Right ventricle myocardium inferior (tissue), 1 donor: ENCODE measurements around the gene UBAC1. TPM values are rescaled to one million over a fixed set of nuclear protein-coding genes. Genes with fewer than 3 reads are reported as not detected.
"Not testable (repeated sequence)": the region's sequence is repeated elsewhere in the genome, so short reads cannot be mapped to it uniquely, and the experiment has no call there.

Experiments
- ATAC-seq: fragments of 200-7000 bp; cut with Tn5 transposase; one replicate; pipeline ENCODE4 v1.9.1; 2020; ENCODE audit warnings: mild to moderate bottlenecking, moderate library complexity
- DNase-seq: peaks from one replicate; pipeline ENCODE4 v3.0.0; 2021; ENCODE audit errors: missing footprints
- intact Hi-C: fragments of 100-400 bp; cut with DNase I; formaldehyde crosslinking; loops from one replicate; pipeline ENCODE4 v1.11.0; 2022
- total RNA-seq: library from RNA; stranded (reverse); fragmentation: NEBNext Ultra II Directional; extraction: Animal tissue kit (Norgen Biotek cat#: 25700); gene quantifications from one replicate; pipeline ENCODE4 v1.2.1, GENCODE V29; 2021
- donor health status: DM: no; HTN: yes; CAD: no; lungs with severe emphysema.

UBAC1 gene
- total RNA-seq, 1 donor from 2014 or later = 119 TPM

DNA sequence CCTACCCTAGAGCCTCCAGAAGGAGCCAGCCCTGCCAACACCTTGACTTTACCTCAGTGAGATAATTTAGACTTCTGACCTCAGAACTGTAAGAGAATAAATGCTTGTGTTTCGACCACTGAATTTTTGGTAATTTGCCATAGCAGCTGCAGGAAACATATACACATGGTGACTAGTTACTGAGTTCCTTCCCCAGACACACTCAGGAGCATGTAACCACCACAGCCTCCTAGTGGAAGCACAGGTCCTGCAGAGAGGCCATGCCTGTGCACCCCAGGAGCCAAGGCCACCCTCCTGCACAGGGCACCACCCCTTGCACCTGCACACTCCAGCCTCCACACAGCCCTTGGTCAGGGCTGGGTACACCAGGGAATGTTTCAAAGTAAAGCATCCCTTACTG lies 46.3 kb downstream of the UBAC1 start:
- intact Hi-C loops = no loop called here
- no peak for ATAC-seq
- no peak for DNase-seq

DNA sequence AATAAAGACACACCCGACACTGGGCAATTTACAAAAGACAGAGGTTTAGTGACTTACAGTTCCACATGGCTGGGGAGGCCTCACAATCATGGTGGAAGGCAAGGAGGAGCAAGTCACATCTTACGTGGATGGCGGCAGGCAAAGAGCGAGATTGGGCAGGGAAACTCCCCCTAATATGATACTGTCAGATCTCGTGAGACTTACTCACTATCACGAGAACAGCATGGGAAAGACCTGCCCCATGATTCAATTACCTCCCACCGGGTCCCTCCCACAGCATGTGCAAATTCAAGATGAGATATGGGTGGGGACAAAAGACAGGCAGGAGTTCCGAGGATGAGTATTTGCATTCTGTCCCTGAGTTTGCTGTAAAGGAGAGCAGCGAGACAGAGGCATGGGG lies 49.9 kb downstream of the UBAC1 start:
- intact Hi-C loops, DNase-seq, ATAC-seq: not testable (repeated sequence)

DNA sequence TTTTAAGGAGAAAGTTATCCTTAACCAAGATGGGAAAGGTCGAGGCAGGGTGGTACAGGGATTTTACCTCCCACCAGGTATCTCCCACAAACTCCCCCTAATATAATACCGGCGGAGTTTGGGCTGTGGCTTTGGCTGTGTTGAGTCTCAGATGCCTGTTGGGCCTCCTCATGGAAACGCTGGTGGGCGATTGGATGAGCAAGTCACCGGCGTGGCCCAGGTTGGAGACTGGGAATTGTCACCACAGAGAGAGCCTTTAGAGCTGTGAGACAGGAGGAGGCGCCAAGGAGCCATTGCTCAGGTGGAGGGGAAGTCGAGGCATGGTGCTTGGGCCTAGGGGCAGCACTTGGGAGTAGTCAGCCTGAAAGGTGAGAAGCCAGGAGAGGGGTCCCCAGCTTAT lies 50.4 kb downstream of the UBAC1 start:
- intact Hi-C loops = no loop called here
- DNase-seq = no peak
- no peak for ATAC-seq

DNA sequence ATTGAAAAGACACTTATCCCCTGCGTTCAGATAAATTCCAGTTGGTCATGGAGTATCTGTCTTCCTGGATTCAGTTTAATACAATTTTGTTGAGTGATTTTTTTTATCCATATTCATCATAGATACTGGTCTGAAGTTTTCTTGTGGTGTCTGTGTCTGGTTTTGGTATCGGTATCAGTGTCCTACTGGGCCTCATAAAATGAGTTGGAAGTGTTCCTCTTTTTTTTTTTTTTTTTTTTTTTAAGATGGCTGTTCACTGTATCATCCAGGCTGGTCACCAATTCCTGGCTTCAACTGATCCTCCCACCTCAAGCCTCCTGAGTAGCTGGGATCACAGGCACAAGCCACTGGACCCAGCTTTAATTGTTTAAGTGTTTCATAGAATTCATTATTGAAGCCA lies 51.0 kb downstream of the UBAC1 start:
- intact Hi-C loops = no loop called here
- DNase-seq (no peak), ATAC-seq (no peak)

DNA sequence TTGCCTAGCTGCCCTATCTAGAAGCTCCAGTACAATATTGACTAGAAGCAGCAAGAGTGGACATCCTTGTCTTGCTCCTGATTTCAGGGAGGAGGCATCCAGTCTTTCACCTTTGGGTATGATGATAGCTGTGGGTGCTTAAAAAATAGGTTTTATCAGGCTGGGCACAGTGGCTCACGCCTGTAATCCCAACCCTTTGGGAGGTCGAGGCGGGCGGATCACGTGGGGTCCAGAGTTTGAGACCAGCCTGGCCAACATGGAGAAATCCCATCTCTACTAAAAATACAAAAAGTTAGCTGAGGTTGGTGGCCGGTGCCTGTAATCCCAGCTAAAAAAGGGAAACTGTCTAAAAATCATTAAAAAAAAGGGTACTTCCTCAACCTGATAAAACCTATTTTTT lies 51.8 kb downstream of the UBAC1 start:
- intact Hi-C loops = loop anchor here (5.0 kb wide), 3 partner anchors 38 to 53 kb away; partner anchors contain the start of gene UBAC1
- DNase-seq (no peak), ATAC-seq (no peak)

GRCh38 chr9:135908754-135909204 lies 52.4 kb downstream of the UBAC1 start:
- intact Hi-C loops = loop anchor here (5.0 kb wide), 3 partner anchors 39 to 54 kb away; partner anchors contain the start of gene UBAC1
- no peak for DNase-seq
- no peak for ATAC-seq

GRCh38 chr9:135908093-135908753 lies 53.0 kb downstream of the UBAC1 start:
- no peak for ATAC-seq

GRCh38 chr9:135907431-135908092 lies 53.6 kb downstream of the UBAC1 start, which contains the start of gene CAMSAP1:
Gene CAMSAP1, minus strand, starts transcription at chr9:135907546. Its CDS starts 387 bp downstream, at chr9:135907159.
- ATAC-seq = peak; percentile 98
- intact Hi-C loops = loop anchor here (5.0 kb wide), 3 partner anchors 40 to 55 kb away; partner anchors contain the start of gene UBAC1
- DNase-seq = peak; percentile 96

More at GRCh38 chr9:135908093-135908753, 53.0 kb downstream of the UBAC1 start:
- DNase-seq = peak; percentile 72
- intact Hi-C loops = loop anchor here (5.0 kb wide), 3 partner anchors 39 to 54 kb away; partner anchors contain the start of gene UBAC1

DNA sequence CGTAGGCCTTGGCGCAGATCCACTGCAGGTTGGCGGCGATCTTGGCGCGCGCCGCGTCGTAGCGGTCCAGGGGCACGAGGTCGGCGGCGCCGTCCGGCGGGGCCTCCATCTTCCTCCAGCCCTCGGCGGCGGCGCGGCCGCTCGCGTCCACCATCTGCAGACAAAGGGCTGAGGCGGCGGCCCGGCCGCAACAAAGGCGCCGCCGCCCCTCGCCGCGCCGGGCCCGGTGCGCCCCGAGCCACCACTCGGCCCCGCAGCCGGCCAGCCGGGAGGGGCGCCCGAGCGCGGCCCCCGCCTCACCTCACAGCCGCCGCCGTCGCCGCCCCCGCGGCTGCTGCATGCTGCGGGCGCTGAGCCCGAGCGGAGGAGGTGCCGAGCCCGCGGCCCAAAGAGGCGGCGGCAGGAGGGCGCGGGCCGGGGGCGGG lies 54.2 kb downstream of the UBAC1 start:
- intact Hi-C loops = loop anchor here (5.0 kb wide), 3 partner anchors 40 to 55 kb away; partner anchors contain the start of gene UBAC1
- ATAC-seq (no peak), DNase-seq (peak; percentile 78)

GRCh38 chr9:135906291-135907005 lies 54.7 kb downstream of the UBAC1 start:
- intact Hi-C loops = loop anchor here (5.0 kb wide), 3 partner anchors 41 to 56 kb away; partner anchors contain the start of gene UBAC1
- DNase-seq (no peak), ATAC-seq (no peak)

GRCh38 chr9:135905380-135906258 lies 55.6 kb downstream of the UBAC1 start:
- ATAC-seq (no peak), DNase-seq (no peak)
- intact Hi-C loops = loop anchor here (5.0 kb wide), 3 partner anchors 42 to 57 kb away; partner anchors contain the start of gene UBAC1

GRCh38 chr9:135903786-135904520 lies 57.2 kb downstream of the UBAC1 start:
- intact Hi-C loops = no loop called here
- ATAC-seq (no peak), DNase-seq (no peak)

- ATAC-seq (no peak), DNase-seq (no peak)
- intact Hi-C loops = no loop called here
These were observed 57.9 kb downstream of the UBAC1 start for GRCh38 chr9:135903358-135903656.

DNA sequence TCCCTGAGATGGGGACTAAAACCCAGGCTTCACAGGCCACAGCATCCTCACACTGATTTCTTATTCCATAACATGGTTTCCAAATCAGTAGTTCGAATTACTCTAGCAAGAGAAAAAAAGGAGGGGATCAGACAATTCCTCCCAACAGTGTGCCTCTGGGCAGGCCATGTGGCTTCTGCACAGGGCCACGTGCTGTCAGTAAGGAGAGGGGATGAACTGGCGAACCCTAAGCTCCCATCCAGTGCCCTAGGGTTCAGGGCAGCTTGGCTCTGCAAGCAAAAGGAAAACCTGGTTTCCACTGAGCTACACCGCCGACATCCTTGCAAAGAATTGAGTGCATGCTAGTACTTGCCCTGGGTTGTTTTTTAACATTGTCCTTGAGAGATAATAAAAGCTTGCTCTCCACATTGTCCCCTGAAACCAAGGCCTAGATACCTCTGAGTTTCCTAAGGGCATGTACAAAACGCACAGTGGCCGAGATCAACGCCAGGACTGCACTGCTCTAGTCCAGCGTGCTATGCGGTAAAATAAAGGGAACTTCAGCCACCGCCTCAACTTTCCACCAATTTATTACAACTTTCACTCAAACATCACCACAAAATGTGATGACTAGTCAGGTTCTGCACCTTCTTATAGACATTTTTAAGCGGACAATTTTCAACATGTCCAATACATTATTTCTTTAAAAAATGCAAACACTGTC lies 58.4 kb downstream of the UBAC1 start:
- DNase-seq (no peak), ATAC-seq (no peak)
- intact Hi-C loops = no loop called here

GRCh38 chr9:135901826-135902225 lies 59.3 kb downstream of the UBAC1 start:
- no peak for DNase-seq
- ATAC-seq = no peak
- intact Hi-C loops = no loop called here

DNA sequence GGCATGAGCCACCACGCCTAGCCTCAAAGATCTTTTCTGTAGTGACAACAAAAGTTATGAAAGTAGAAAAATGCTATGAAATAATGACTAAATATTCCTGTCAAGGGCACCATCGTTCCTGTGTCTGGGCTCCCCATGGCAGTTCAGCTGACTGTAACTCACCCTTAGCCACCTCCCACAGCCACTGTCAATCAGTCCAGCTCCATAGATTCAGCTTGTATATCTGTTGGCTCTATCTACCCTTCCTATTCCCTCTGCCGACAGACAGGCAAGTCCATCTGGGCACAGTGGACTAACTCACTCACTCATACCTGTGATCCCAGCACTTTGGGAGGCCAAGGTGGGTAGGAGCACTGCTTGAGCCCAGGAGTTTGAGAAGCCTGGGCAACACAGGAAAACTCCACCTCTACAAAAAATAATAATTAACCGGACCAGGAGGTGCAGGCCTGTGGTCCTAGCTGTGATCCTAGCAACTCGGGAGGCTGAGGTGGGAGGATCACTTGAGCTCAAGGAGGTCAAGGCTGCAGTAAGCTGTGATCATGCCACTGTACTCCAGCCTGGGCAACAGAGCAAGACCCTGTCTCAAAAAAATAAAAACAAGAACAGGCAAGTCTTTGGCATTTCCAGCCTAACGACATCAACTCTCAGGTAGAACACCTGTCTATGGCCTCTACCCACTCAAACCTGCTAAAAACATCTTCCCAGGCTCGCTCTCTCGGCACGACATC lies 60.0 kb downstream of the UBAC1 start:
- ATAC-seq (no peak), DNase-seq (no peak)
- intact Hi-C loops = no loop called here
